NCI-H82 treated with DMSO at 0.1 percent for 48 hours (cell line): ENCODE measurements around the gene POU6F2.

Experiments used
- DNase-seq: peaks from one replicate; lab custom pipeline; 2025; ENCODE audit not compliant: unreplicated experiment; lab: John Stamatoyannopoulos, UW

The POU6F2 gene

GRCh38 chr7:39062811-39063210, 85.1 kb downstream of the POU6F2 start:
- DNase-seq: no peak

DNA sequence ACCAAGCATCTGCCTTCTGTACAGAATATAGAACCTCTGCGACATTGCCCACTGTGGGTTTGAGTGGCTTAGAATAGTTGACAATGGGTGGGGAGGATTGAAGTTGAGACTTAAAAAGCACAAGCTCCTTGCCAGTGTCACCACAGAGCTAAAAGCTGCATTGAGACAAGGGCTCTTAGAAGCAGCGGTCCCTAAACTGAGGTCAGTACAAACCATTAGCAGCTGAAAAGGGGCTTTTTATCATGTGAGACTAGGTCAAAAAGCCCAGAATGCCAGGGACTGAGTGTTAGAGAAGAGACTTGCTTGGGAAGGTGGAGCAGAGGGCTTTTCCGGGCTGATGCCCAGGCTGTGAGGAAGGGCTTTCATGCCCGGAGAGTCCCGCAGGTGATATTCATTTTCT, 91.3 kb downstream of the POU6F2 start:
- DNase-seq: no peak

DNA sequence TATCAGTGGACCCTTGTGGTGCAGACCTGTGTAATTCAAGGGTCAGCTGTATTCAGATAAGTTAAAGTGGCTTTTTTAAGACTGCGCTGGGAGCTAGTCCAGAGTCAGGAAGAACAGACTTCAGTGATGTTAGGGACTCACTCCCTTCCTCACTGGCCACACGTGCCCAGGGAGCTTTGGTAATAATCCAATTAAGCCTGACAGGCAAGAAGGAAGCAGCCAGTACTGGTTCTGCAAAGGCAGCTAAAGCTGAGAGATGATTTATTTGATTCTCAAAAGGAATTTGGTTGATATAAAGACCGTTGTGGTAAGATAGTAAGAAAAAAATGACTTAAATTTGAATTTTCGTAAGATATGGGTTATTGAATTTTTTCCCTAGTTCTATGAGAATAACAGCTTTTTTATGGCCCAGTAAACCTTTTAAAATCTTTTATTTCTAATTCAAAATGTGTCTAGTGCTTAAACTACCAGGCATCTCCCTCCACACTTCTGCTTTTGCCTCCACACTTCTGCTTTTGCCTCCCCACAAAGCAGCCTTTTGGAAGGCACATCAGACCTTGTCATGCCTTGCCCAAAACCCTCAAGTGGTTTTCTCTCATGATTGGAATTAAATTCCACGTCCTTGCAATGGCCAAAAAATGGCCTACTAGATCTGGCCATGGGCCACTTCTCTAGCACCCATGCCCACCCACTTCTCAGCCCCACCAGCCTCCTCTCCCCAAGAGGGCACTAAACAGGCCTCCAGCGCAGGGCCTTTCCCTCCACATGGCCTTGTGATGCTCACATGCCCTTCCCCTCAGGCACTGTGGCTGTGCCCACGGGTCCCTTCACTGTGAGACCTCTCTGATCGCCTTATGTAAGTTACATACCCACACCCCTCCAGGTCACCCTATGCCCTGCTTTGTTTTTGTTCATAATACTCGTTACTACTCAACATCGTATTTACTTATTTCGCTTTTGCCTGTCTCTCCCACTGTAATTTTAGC, 92.5 kb downstream of the POU6F2 start:
- DNase-seq: peak; percentile 78

- no peak for DNase-seq
Observed at GRCh38 chr7:39071116-39071515, 93.4 kb downstream of the POU6F2 start.

DNA sequence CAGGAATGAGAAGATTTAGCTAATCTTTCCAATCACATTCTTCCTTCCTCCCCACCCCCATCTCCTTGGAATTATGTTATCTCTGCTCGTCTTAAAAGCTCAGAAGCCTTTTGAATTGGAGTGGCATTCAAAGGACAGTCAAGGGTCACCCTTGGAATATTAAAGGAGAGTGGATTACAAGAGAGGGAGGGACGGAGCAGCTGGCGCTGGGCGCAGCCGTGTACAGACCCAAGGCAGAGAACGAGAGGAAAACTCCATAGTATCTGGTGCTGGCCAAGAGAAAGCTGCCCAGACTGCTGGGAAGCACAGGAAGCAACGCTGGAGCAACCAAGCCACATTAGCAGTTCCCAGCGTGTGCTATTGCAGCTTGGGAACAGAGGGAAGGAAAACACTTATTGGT, 95.7 kb downstream of the POU6F2 start:
- DNase-seq: peak; percentile 97

GRCh38 chr7:39075210-39075609, 97.5 kb downstream of the POU6F2 start:
- DNase-seq: no peak

GRCh38 chr7:39083781-39084180, 106.1 kb downstream of the POU6F2 start:
- no peak for DNase-seq

GRCh38 chr7:39084349-39084748, 106.6 kb downstream of the POU6F2 start:
- no peak for DNase-seq

DNA sequence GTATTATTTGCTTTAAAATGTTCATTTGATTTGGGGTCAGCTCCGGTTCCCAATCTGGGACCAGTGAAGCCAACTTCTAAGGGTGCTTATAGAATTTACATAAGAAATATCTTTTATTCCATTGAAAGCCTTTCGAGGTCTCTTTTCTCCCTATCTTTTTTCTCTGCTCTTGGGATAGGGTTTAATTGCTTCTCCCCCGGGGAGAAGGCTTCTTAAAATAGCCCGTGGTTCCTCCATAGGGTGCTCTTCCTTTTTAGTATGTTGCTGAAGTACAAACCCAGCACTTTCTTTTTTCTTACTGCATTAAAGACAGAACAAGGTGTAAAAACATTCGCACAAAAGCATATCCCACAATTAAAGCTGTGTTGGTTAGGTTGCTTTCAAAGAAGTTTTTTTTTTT, 107.5 kb downstream of the POU6F2 start:
- no peak for DNase-seq

DNA sequence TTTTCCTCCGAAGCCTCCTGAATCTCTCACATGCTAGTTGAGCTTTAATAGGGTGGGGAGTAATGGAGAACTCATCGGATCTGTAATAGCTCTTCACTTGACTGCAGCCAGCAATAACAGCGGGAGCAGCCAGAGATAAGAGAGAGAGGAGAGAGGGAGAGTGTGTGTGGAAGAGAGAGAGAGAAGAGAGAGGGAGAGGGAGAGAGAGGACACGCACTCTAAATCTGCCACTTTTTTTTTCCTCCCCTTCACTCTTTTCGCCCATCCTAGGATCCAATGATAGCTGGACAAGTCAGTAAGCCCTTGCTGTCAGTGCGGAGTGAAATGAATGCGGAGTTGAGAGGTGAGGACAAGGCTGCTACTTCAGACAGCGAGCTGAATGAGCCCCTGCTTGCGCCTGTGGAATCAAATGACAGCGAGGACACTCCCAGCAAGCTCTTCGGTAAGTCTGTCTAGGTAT, 107.9 kb downstream of the POU6F2 start:
- no peak for DNase-seq

DNA sequence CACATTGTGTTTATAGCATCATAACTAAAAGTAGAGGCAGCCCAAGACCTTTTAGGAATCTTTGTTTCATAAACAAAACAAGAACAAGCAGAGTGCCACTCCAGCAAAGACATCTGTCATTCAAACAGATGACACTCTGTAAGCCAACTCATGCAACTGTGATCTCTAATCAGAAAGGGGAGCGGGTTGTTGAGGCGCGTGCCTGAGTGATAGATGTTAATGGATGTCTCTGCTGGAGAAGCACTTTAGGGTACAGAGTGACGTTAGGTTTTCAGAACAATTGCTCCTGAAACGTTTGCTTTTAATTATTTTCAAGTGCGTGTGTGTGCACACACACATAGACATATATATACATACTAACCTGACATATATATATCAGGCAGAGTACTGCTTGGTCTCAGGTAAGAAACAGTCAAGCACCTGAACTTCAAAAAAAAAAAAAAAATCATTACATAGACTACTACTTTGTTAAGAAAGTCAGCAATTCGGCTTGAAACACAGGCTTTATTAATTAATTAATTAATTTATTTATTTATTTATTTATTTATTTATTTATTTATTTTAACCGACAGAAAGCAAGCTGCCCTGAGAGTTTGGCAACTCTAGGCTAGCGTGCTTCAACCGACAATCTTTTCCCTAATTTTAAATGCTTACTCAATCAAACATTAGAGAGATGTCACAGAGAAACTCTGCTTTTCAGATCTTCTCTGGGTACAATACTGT, 109.1 kb downstream of the POU6F2 start:
- DNase-seq: no peak

DNA sequence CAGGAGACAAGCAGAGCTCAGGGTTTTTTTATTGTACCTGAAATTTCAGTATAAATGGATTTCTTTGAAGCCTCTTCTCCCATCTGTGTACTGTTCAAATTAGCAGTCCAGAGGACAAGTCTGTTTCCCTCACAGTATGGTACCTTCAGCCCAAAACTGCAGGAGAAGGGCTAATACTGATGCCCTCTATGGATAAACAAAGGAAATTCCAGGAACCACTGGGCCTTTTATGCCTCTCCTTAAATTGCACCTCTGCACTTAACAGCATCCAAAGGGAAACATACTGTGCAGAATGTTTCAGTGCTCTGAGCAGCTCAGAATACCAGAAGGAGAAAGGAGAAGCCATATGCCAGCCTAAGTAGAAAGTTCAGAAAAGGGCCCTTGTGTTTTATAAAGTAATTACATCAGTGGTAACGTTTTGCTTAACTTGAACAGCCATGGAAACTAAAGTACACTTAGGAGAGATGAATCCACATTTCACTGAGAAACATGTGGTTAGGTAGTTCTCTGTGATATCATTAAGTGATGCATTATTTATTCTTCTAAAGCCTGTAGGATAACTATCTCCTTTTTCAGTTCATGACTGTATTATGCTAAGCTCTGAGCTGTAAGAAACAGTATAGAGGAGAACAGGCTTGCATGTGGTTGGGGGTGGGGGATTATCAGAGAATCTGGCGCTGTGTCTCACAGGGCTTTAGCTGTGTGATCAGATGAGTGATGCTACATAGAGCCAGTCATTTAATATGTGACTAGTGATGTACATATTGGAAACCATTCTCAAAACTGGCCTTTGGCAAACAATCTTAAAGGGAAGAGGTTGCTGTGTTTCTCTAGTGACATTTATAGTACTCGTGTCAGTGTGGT, 111.3 kb downstream of the POU6F2 start:
- DNase-seq: peak; percentile 64

DNA sequence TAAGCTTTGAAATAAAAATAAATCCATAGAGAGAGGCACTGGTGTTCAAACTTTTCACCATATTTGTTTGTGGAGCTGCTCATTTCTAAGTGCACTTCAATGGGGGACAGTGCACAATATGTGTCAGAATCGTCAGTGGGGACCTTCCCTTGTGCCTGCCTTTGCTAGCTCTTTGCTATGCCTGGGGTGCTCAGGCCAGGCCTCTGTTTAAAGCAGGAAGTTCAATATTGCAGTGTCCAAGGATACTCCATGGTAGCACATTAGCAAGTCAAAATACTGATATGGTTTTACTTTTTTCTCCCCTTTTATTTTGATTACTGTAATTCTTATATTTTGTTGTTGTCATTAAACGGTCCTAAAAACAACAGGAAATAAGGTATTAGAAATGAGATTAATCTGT, 113.4 kb downstream of the POU6F2 start:
- DNase-seq: no peak

DNA sequence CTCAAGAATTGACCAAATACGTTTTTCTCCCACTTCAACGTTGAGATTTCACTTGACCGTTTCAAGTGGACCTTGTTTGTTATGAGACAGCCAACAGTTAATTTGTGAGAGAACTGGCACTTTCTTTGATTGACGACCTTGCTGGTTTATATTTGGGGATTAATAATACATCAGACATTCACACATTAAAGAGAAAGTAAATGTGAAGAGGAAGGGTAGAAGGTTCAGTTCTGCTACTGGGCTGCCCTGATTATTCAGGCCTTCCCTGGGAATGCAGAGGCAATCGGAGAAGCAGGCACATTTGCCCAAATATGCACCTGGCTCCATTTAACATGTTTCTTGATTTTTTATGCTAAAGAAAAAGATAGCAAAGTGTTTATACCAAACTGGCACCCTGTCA, 114.1 kb downstream of the POU6F2 start:
- DNase-seq: no peak

DNA sequence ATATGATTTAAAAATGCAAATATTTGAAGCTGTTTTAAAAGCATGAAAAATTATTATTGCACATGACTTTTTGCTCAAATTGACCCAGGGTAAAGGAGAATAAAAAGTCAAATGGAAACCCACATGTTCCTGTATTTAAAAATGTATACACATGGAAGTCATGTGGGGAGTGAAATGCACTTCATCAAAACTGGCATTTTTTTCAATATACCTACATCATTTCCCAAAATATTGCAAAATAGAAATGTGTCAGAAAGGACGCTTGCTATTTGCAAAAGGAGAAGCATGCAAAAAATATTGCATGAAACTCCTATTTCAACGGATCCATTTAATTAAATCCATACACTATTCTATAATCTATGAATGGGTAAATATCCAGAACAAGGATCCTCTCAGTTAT, 117.0 kb downstream of the POU6F2 start:
- no peak for DNase-seq

GRCh38 chr7:39095875-39096619, 118.3 kb downstream of the POU6F2 start:
- DNase-seq: no peak

GRCh38 chr7:39098506-39098905, 120.8 kb downstream of the POU6F2 start:
- no peak for DNase-seq

- DNase-seq: no peak
Observed at GRCh38 chr7:39099146-39099545, 121.4 kb downstream of the POU6F2 start.

DNA sequence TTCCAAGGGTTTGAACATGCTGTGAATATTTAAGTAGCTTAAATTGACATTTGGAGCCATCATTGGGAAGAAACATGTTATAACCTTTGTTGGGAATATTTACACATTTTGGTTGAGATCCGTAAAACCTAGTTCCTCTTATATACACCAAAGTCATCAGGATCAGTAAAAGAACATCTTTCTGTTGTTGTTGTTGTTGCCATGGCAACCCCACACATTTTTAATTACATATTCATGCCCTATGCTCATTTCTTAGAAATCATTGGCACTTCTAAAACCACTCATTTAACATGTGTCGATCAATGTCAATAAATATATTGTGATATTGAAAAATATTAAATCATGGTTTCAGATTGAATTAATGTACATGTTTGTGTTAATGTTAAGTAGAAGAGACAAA, 122.6 kb downstream of the POU6F2 start:
- no peak for DNase-seq

DNA sequence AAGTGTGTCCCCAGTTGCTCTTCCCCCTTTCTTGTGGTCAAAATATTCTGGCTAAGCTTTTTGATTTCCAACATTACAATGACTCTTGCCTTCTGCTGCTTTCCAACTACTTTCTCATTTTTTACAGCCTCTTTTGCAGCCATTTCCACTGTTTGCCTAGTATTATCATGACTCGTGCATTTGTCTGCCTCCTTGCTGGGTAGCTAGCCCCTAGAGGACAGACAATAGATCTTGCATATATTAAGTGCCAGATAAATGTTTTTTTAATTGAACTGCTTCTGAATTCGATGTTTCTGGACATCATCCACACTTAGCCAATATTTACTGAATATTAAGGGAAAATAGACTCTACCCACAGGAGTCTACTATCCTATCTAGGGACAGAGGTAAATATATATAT, 124.5 kb downstream of the POU6F2 start:
- DNase-seq: no peak
